DMS114 treated with DMSO at 0.1 percent for 48 hours (cell line): ENCODE measurements around the gene GTF3C5.
"Not testable (repeated sequence)": the region's sequence is repeated elsewhere in the genome, so short reads cannot be mapped to it uniquely, and the experiment has no call there.

Experiments
- DNase-seq: peaks from one replicate; lab custom pipeline; 2025; ENCODE audit not compliant: unreplicated experiment; lab: John Stamatoyannopoulos, UW

The GTF3C5 gene

GRCh38 chr9:133030317-133031129, at the start of gene GTF3C5:
GTF3C5 (plus strand) TSS chr9:133030997; CDS start chr9:133031012, 15 bp downstream.
- peak; percentile 97 for DNase-seq

GRCh38 chr9:132982458-132982857, 48.3 kb upstream of the GTF3C5 start:
- DNase-seq, result no peak

- DNase-seq, result no peak
Measured at GRCh38 chr9:132983491-132984201, 47.2 kb upstream of the GTF3C5 start.

- DNase-seq, result no peak
Measured at GRCh38 chr9:132984202-132985070, 46.4 kb upstream of the GTF3C5 start.

- DNase-seq, result no peak
Measured at GRCh38 chr9:132985071-132985350, 45.8 kb upstream of the GTF3C5 start.

GRCh38 chr9:132985489-132985888, 45.3 kb upstream of the GTF3C5 start:
- DNase-seq, result no peak

- no peak for DNase-seq
Measured at GRCh38 chr9:132986114-132986513, 44.7 kb upstream of the GTF3C5 start.

- no peak for DNase-seq
Measured at GRCh38 chr9:132986640-132987620, 43.9 kb upstream of the GTF3C5 start.

- DNase-seq, result no peak
Measured at GRCh38 chr9:132988244-132989013, 42.4 kb upstream of the GTF3C5 start.

- DNase-seq, result no peak
Measured at GRCh38 chr9:132989014-132989310, 41.8 kb upstream of the GTF3C5 start.

GRCh38 chr9:132989414-132989996, 41.3 kb upstream of the GTF3C5 start:
- no peak for DNase-seq

- DNase-seq, result not testable (repeated sequence)
Measured at GRCh38 chr9:132989998-132990557, 40.7 kb upstream of the GTF3C5 start.

- DNase-seq, result no peak
Measured at GRCh38 chr9:132990781-132991180, 40.0 kb upstream of the GTF3C5 start.

- DNase-seq, result no peak
Measured at GRCh38 chr9:132991351-132992300, 39.2 kb upstream of the GTF3C5 start.

- DNase-seq, result no peak
Measured at GRCh38 chr9:132993511-132993939, 37.3 kb upstream of the GTF3C5 start.

GRCh38 chr9:132994410-132995120, 36.2 kb upstream of the GTF3C5 start:
- no peak for DNase-seq

- no peak for DNase-seq
Measured at GRCh38 chr9:132995121-132995420, 35.7 kb upstream of the GTF3C5 start.

GRCh38 chr9:132995879-132996278, 34.9 kb upstream of the GTF3C5 start:
- no peak for DNase-seq
